ENCODE results near the gene TTC17. TPM values are rescaled to one million over a fixed set of nuclear protein-coding genes. Genes with fewer than 3 reads are reported as not detected.
"Not testable (repeated sequence)": the region's sequence is repeated elsewhere in the genome, so short reads cannot be mapped to it uniquely, and the experiment has no call there.

TTC17 gene
- total RNA-seq, 1 donor from 2014 or later, result 108 TPM

GRCh38 chr11:43419460-43419859 is 60.7 kb downstream of the TTC17 start:
- peaks cover 6% of the 10 kb centered on the region for H3K36me3 Mint-ChIP-seq (ENCODE audit: insufficient read depth)
- DNase-seq (ENCODE audit: low spot score, unreplicated experiment), result no peak
- H3K4me3 Mint-ChIP-seq (ENCODE audit: low read depth), result no peak overlapping the region
- no peaks in the 10 kb centered on the region for H3K4me1 Mint-ChIP-seq (ENCODE audit: low read depth)
- H3K9me3 Mint-ChIP-seq (ENCODE audit: low read depth), result no peaks in the 10 kb centered on the region
- no peak overlapping the region for H3K27ac Mint-ChIP-seq
- peak; percentile 76 for TF ChIP-seq CTCF (IDR thresholded peaks at IDR 0.05; ENCODE audit: unreplicated experiment)
- no peaks in the 10 kb centered on the region for H3K27me3 Mint-ChIP-seq

GRCh38 chr11:43427971-43428370 is 69.3 kb downstream of the TTC17 start:
- TF ChIP-seq CTCF (IDR thresholded peaks at IDR 0.05; ENCODE audit: unreplicated experiment), result no peak
- no peak overlapping the region for H3K4me3 Mint-ChIP-seq (ENCODE audit: low read depth)
- no peaks in the 10 kb centered on the region for H3K9me3 Mint-ChIP-seq (ENCODE audit: low read depth)
- H3K27me3 Mint-ChIP-seq, result no peaks in the 10 kb centered on the region
- H3K36me3 Mint-ChIP-seq (ENCODE audit: insufficient read depth), result peaks cover 9% of the 10 kb centered on the region
- no peak overlapping the region for H3K27ac Mint-ChIP-seq
- no peaks in the 10 kb centered on the region for H3K4me1 Mint-ChIP-seq (ENCODE audit: low read depth)
- no peak for DNase-seq (ENCODE audit: low spot score, unreplicated experiment)

GRCh38 chr11:43430916-43431315 is 72.2 kb downstream of the TTC17 start:
- H3K9me3 Mint-ChIP-seq (ENCODE audit: low read depth); DNase-seq (ENCODE audit: low spot score, unreplicated experiment); H3K4me1 Mint-ChIP-seq (ENCODE audit: low read depth); H3K4me3 Mint-ChIP-seq (ENCODE audit: low read depth); H3K27ac Mint-ChIP-seq; H3K27me3 Mint-ChIP-seq: not testable (repeated sequence)
- H3K36me3 Mint-ChIP-seq (ENCODE audit: insufficient read depth), result peaks cover 14% of the 10 kb centered on the region

GRCh38 chr11:43434893-43435292 is 76.2 kb downstream of the TTC17 start:
- no peak overlapping the region for H3K4me3 Mint-ChIP-seq (ENCODE audit: low read depth)
- no peak for TF ChIP-seq CTCF (IDR thresholded peaks at IDR 0.05; ENCODE audit: unreplicated experiment)

GRCh38 chr11:43440486-43440885 is 81.8 kb downstream of the TTC17 start:
- Mint-ChIP-seq H3K36me3 (ENCODE audit: insufficient read depth) (peaks cover 33% of the 10 kb centered on the region), H3K4me1 (ENCODE audit: low read depth) (no peaks in the 10 kb centered on the region), H3K27me3 (no peaks in the 10 kb centered on the region), H3K9me3 (ENCODE audit: low read depth) (no peaks in the 10 kb centered on the region), H3K4me3 (ENCODE audit: low read depth) (no peak overlapping the region), H3K27ac (no peak overlapping the region)
- no peak for DNase-seq (ENCODE audit: low spot score, unreplicated experiment)
- no peak for TF ChIP-seq CTCF (IDR thresholded peaks at IDR 0.05; ENCODE audit: unreplicated experiment)

More at GRCh38 chr11:43434893-43435292, 76.2 kb downstream of the TTC17 start:
- no peak overlapping the region for H3K27ac Mint-ChIP-seq
- H3K9me3 Mint-ChIP-seq (ENCODE audit: low read depth), result no peaks in the 10 kb centered on the region
- no peaks in the 10 kb centered on the region for H3K27me3 Mint-ChIP-seq
- no peaks in the 10 kb centered on the region for H3K4me1 Mint-ChIP-seq (ENCODE audit: low read depth)
- no peak for DNase-seq (ENCODE audit: low spot score, unreplicated experiment)
- peaks cover 32% of the 10 kb centered on the region for H3K36me3 Mint-ChIP-seq (ENCODE audit: insufficient read depth)

GRCh38 chr11:43443811-43444210 is 85.1 kb downstream of the TTC17 start:
- TF ChIP-seq CTCF (IDR thresholded peaks at IDR 0.05; ENCODE audit: unreplicated experiment), result no peak
- DNase-seq (ENCODE audit: low spot score, unreplicated experiment), result no peak
- Mint-ChIP-seq H3K9me3 (ENCODE audit: low read depth) (no peaks in the 10 kb centered on the region), H3K27ac (no peak overlapping the region), H3K36me3 (ENCODE audit: insufficient read depth) (peaks cover 30% of the 10 kb centered on the region), H3K4me3 (ENCODE audit: low read depth) (no peak overlapping the region), H3K27me3 (no peaks in the 10 kb centered on the region), H3K4me1 (ENCODE audit: low read depth) (no peaks in the 10 kb centered on the region)

Data from progenitor cell of endocrine pancreas (in vitro differentiated cells).